Measurements from ENCODE around the gene APBB1.

The APBB1 gene

DNA sequence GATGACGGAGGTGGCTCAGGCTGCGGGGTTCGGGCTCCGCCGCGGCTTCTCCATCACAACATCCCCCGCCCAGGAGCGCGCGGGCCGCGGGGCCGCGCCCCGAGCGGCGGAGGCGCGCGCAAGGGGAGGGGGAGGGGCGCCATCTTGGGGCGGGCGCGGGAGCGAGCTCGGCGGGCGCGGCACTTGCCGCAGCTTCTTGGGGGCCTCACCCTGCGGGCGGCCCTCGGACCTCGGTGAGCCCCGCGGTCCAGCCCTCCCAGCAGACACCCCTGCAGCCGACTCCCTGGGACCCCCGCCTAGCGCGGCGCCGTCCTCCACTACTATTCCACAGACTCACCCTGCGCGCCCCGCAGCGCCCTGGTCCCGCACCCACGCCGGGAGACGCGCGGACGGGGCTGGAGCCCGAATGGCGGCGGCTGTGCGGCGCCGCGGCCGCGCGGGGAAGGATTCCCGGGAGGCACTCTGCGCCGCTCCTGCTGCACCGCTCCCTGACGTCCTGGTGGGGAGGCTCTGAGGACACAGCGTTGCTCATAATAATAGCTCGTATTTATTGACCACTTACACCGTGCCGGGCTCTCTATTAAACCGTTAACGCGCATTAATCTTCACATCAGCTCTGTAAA, at the start of gene APBB1:
Gene APBB1 (minus strand): TSS at position 86 of the 623 bp plus-strand sequence. CDS start 7,747 bp downstream, outside the sequence.
- peak; percentile 48 for DNase-seq

- no peak for DNase-seq
Observed at GRCh38 chr11:6459099-6459450, 40.2 kb upstream of the APBB1 start.

DNA sequence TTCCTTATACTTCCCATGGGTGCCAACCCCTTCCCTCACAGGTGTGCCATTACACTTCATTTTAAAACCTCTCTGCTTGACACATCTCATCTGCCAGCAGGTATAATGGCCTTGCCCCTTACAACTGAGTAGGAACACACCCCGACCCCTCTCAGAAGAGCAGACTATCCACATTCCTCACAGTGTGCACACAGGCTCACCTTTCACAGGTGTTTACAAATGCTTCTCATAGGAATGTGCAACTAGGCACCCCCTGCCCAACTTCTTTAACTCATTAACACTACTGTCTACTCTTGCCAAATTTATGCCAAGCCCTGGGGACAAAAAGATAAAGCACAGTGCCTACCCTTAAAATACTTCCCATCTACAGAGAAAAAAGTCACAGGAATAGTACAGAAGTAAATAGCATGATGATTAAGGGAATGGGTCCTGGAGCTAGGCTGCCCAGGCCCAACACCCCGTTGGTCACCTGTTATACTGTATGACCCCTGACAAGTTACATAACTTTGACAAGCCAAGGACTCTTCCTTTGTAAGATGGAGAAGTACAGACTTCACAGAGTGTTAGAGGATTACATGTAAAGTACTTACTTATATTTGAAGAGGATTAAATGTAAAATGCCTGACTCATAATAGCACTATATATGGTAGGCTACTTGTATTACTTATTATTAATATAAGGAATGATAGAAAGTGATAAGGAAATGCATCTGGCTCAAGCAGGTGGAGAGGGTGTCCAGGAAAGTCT, 39.6 kb upstream of the APBB1 start:
- no peak for DNase-seq

DNA sequence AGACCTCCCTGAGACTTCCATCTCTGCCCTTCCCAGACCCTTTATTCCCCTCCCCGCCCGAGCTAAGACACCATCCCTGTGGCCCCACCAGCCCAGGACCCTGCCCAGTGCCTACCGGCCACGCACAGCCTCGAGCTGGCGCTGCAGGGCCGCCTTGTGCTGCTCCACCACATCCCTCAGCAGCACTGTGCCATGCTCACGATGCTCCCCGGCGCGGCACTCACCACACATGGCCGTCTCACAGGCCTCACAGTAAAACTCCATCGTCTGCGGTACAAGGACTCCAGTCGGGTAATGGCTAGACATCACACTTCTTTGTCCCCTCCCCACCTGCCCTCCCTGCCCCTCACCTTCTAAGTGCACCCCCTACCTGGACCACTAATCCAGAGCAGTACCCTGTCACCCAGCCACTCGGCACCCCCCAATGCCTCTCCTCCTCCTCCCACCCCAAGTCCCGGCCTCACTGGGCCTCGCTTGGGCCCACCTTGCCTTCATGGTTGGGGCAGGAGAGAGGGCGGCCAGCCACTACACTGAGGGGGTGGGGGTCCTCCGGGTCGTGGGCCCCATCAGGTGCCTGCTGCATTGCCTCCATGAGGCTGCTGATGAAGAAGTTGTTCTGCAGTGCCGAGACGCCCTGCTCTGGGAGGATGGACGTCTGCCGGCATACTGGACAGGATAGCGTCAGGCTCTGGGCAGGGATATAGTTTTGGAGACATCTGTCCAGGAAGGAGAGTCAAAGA, 38.9 kb upstream of the APBB1 start:
- no peak for DNase-seq

DNA sequence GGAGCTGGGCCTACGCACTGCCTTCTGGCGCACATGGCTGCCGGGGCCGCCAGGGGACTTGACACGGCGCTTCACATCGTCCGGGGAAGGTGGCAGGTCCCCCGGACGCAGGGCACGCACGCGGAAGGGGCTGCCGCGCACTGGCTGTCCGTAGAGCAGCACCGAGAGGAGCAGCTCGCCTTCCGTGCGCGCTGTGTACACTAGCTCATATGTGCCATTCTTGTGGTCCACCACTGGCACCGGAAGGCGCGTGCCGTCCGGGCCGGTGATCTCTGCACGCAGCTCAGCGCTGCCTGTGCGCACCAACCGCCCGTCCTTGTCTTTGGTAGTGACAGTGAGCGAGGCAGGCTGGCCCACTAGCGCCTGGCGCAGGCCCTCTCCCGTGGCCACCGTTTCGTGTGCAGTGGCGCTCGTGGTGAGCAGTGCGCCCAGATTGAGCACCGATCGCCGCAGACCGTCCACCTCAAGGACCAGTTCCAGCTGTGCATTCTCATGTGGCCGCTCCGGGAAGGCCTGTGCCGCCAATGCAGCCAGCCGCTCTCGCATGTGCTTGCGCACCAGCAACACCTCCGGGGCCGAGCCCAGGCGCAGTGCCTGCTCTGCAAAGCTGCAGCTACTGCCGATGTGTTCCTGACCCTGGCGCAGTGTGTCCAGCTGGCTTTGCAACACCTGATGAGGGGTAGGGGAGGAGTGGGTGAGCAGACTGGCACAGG, 37.6 kb upstream of the APBB1 start:
- DNase-seq = no peak

GRCh38 chr11:6455070-6455469, 36.2 kb upstream of the APBB1 start:
- no peak for DNase-seq

- DNase-seq = no peak
Observed at GRCh38 chr11:6453152-6453551, 34.3 kb upstream of the APBB1 start.

GRCh38 chr11:6452219-6452618, 33.3 kb upstream of the APBB1 start:
- no peak for DNase-seq

- no peak for DNase-seq
Observed at GRCh38 chr11:6448574-6448973, 29.7 kb upstream of the APBB1 start.

DNA sequence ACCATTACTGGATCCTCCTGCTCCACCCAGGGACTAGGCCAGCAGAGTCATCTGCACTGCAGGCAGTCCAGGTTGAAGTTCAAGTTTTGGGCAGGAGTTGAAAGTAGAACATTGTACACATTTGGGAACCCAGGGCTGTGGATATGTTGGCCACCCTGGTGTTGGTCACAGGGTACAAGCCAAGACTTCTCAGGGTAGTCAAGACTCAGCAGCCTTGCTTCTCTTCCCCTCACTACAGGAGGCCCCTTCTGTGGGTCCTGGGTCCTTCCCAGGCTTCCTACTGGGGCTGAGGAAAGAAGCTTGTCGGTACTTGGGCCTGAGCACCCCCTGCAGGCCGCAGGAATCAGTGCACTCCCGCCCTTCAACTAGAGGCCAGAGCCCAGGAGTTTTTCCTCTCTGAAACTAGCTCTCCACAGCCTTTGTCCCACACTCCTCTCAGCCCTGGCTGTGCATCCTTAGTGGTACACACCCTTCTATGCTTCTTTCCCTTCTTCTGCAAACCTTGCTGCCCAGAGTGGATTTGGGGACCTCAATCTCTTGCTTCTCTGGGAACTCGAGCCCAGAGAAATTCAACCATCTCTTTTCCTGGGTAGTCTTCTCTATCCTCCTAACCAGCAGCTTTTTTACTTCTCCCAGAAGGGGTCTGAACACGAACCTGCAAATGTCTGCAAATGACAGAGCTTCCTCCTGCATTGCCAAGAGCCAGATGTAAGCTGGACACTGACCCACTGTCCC, 24.5 kb upstream of the APBB1 start:
- no peak for DNase-seq

DNA sequence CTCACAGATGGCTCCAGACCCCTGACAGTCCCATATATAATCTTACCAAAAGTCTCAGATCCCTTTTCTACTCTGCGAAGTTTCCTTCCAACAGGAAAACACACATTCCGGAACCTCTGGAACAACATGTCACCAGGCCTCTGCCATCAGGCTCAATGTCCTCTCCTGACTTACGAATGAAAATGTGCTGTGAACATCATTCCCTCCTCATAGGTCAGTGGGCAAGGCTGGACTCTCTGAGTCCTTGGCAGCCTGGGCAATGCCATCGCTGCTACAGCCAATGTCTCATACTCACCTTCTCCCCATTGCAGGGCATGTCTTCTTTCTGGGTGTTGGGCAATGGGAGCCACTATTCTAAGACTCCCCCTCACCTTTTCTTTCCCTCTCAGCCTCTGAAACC, 23.5 kb upstream of the APBB1 start:
- DNase-seq = no peak

- DNase-seq = no peak
Observed at GRCh38 chr11:6440906-6441358, 22.0 kb upstream of the APBB1 start, which contains the start of gene HPX. Gene HPX (minus strand): TSS chr11:6440987. CDS start chr11:6440963, 24 bp downstream.

- DNase-seq = peak; percentile 24
Observed at GRCh38 chr11:6438979-6439571, 20.2 kb upstream of the APBB1 start.

- no peak for DNase-seq
Observed at GRCh38 chr11:6437993-6438392, 19.1 kb upstream of the APBB1 start.

DNA sequence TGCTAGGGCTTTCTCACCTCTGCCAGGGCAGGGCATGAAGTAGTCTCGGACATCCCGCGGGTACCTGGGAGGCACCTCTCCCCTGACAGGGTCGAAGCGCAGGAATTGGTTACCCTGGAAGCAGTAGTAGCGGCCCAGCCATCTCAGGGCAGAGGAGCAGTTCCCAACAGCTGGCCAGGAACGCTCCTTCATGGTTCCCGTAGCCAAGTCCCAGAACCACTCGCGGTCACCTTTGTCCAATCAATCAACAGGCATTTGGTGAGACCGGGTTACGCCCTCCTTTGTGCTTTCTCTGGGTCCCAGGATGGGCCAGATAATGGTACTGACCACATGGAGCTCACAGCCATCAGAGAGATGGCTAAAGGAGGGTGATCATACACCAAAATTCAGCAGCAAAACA, 18.5 kb upstream of the APBB1 start:
- DNase-seq = no peak

DNA sequence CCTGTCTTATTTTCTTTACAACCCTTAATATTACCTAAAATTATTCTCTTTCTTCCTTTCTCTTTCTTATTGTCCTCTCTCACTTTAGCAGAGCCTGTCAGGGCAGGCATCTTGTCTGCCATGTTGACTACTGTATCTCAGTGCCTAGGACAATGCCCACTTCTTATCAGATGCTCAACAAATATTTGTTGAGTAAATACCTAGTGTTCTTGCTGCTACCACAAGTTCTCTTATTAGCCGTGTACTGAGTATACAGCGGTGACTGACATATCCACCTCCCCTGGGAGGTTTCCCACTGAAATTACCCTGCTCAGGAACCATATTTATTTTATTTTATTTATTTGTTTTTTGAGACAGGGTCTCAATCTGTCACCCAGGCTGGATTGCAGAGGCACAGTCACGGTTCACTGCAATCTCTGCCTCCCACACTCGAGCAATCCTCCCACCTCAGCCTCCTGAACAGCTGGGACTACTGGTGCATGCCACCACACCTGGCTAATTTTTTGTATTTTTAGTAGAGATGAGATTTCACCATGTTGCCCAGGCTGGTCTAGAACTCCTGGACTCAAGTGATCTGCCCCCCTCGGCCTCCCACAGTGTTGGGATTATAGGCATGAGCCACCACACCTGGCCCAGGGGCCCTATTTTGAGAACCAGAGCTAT, 15.2 kb upstream of the APBB1 start:
- DNase-seq = no peak

- no peak for DNase-seq
Observed at GRCh38 chr11:6431861-6432260, 13.0 kb upstream of the APBB1 start.

GRCh38 chr11:6427516-6427915, 8.6 kb upstream of the APBB1 start:
- no peak for DNase-seq

DNA sequence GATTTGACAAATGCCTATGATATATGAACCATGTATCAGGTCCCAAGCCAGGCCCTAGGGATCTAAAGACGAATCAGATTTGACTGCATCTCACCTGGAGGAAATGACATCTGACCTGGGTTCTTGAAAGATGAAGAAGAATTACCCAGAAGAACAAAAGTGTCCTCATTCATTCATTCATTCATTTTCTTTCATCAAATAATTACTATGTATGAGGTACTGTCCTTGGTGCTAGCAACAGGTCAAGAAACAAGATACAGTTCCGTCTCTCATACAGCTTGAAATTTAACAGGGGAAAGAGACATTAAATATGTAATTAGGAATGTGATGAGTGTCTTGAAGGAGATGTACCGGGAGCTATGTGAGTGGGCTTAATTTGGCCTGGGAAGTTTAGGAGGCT, 1.8 kb upstream of the APBB1 start:
- no peak for DNase-seq

GRCh38 chr11:6418557-6419008, 311 bp downstream of the APBB1 start:
- no peak for DNase-seq

DNA sequence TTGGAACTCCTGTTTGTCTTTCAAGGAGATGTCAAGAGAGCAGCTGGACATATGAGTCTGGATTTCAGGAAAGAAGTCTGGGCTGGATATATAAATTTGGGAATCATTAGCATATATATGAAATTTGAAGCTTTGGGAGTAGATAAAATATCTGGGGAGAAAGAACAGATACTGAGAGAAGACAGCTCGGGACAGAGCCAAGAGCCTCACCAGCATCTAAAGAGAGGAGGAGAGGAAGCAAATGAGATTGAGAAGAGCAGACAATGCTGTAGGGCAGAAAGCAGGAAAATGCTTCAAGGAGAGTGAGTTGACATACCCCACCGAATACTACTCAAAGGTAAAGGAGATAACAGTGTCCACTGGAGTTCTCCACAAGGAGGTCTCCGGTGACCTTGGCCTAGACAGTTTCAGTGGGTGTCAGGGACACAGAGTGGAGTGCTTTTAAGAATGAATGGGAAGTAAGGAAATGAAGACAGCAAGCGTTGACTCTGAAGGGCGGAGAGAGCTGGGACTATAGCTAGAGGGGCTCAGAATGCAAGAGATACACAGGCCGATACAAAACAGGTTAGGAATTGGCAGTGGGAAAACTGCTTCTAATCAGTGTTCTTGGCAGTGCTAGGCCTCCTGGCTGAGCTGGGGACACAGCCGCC, 862 bp downstream of the APBB1 start:
- DNase-seq = no peak
